Adipocyte (in vitro differentiated cells): Measurements from ENCODE around the gene MYBL2.

Source experiments
- DNase-seq: peaks from one replicate; pipeline ENCODE4 v3.0.0-alpha.2; 2015; ENCODE audit warnings: low read depth
- H3K27me3 ChIP-seq: replicated peaks from 2 replicates; pipeline ENCODE4 v1.7.0; 2013; ENCODE audit warnings: mild to moderate bottlenecking, low read length, moderate library complexity; ENCODE audit not compliant: control insufficient read depth, insufficient read depth
- H3K36me3 ChIP-seq: 2 replicates; pipeline ENCODE4 v1.7.0; 2013; ENCODE audit warnings: low read length, mild to moderate bottlenecking, moderate library complexity; ENCODE audit not compliant: control insufficient read depth, insufficient read depth, severe bottlenecking
- H3K4me1 ChIP-seq: 2 replicates; pipeline ENCODE4 v1.7.0; 2013; ENCODE audit warnings: mild to moderate bottlenecking, low read length, moderate library complexity; ENCODE audit not compliant: control insufficient read depth, insufficient read depth
- H3K4me3 ChIP-seq: 2 replicates; pipeline ENCODE4 v1.7.0; 2013; ENCODE audit warnings: mild to moderate bottlenecking, low read length, moderate library complexity
- H3K9ac ChIP-seq: 2 replicates; pipeline ENCODE4 v1.7.0; 2013; ENCODE audit warnings: mild to moderate bottlenecking, low read length, moderate library complexity
- H3K9me3 ChIP-seq: 2 replicates; pipeline ENCODE4 v1.7.0; 2013; ENCODE audit warnings: mild to moderate bottlenecking, low read length, moderate library complexity; ENCODE audit not compliant: control insufficient read depth

The MYBL2 gene

GRCh38 chr20:43715511-43715910 is 48.6 kb downstream of the MYBL2 start:
- DNase-seq: no peak
- H3K9ac ChIP-seq: no peak overlapping the region

GRCh38 chr20:43716123-43716522 is 49.2 kb downstream of the MYBL2 start:
- Histone ChIP-seq H3K4me1 (no peaks in the 10 kb centered on the region), H3K4me3 (no peak overlapping the region), H3K27me3 (peaks cover 5% of the 10 kb centered on the region), H3K9ac (no peak overlapping the region), H3K9me3 (peaks cover 6% of the 10 kb centered on the region), H3K36me3 (no peaks in the 10 kb centered on the region)
- no peak for DNase-seq

More at GRCh38 chr20:43715511-43715910, 48.6 kb downstream of the MYBL2 start:
- Histone ChIP-seq H3K27me3 (peaks cover 4% of the 10 kb centered on the region), H3K36me3 (no peaks in the 10 kb centered on the region), H3K4me3 (no peak overlapping the region), H3K9me3 (peaks cover 6% of the 10 kb centered on the region), H3K4me1 (no peaks in the 10 kb centered on the region)

- H3K4me1 ChIP-seq: no peaks in the 10 kb centered on the region
- peaks cover 5% of the 10 kb centered on the region for H3K27me3 ChIP-seq
- DNase-seq: no peak
- no peak overlapping the region for H3K9ac ChIP-seq
- no peaks in the 10 kb centered on the region for H3K36me3 ChIP-seq
- no peak overlapping the region for H3K4me3 ChIP-seq
- peaks cover 6% of the 10 kb centered on the region for H3K9me3 ChIP-seq
These were observed 50.1 kb downstream of the MYBL2 start for GRCh38 chr20:43716757-43717615.

GRCh38 chr20:43717616-43717995 is 50.7 kb downstream of the MYBL2 start:
- Histone ChIP-seq H3K36me3 (no peaks in the 10 kb centered on the region), H3K9ac (no peak overlapping the region), H3K4me3 (no peak overlapping the region), H3K4me1 (no peaks in the 10 kb centered on the region), H3K9me3 (peaks cover 6% of the 10 kb centered on the region), H3K27me3 (peaks cover 5% of the 10 kb centered on the region)
- no peak for DNase-seq

DNA sequence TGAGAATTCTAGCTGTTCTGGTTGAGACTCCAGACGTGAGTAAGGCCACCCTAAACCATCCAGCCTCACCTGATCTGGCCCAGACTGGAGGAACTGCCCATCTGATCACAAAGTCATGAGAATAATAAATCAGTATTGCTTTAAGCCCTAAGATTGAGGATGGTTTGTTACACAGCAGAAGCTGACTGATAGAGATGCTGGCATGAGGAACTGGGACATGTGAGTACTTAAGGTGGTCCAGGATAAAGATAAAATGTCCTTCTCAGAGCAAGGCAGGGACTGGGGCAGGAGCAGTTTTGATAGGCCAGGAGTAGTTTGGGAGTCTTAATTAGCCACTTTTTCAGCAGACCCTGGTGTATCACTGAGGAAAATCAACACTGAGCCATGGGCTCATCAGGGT is 53.1 kb downstream of the MYBL2 start:
- DNase-seq: no peak
- Histone ChIP-seq H3K36me3 (no peaks in the 10 kb centered on the region), H3K9me3 (peaks cover 6% of the 10 kb centered on the region), H3K27me3 (peaks cover 5% of the 10 kb centered on the region), H3K9ac (no peak overlapping the region), H3K4me1 (peaks cover 3% of the 10 kb centered on the region), H3K4me3 (no peak overlapping the region)

DNA sequence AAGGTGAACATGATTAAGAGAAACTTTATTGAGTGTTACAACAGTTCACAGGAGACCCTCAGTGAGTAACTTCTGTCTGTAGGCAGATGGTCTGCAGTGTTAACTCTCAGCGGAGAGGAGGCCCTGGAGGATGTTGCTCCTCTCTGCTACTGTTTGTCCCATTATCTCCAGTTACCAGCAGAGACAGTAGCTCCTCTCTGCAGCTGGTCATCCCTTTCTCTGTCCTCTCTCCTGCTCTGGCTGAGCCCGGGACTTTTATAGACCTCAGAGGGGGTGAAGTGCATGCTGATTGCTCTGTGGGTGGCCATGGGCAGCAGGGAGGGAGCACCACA is 54.1 kb downstream of the MYBL2 start:
- Histone ChIP-seq H3K9ac (no peak overlapping the region), H3K4me3 (no peak overlapping the region), H3K27me3 (peaks cover 5% of the 10 kb centered on the region), H3K4me1 (peaks cover 13% of the 10 kb centered on the region), H3K9me3 (peaks cover 6% of the 10 kb centered on the region), H3K36me3 (no peaks in the 10 kb centered on the region)
- DNase-seq: no peak

GRCh38 chr20:43721429-43722152 is 54.7 kb downstream of the MYBL2 start:
- no peaks in the 10 kb centered on the region for H3K36me3 ChIP-seq
- DNase-seq: no peak
- peaks cover 5% of the 10 kb centered on the region for H3K27me3 ChIP-seq
- H3K4me3 ChIP-seq: no peak overlapping the region
- H3K9me3 ChIP-seq: peaks cover 6% of the 10 kb centered on the region
- no peak overlapping the region for H3K9ac ChIP-seq
- H3K4me1 ChIP-seq: peaks cover 16% of the 10 kb centered on the region

GRCh38 chr20:43722153-43722505 is 55.2 kb downstream of the MYBL2 start:
- Histone ChIP-seq H3K4me3 (no peak overlapping the region), H3K36me3 (no peaks in the 10 kb centered on the region), H3K27me3 (peaks cover 5% of the 10 kb centered on the region), H3K9ac (no peak overlapping the region), H3K4me1 (peaks cover 16% of the 10 kb centered on the region), H3K9me3 (peaks cover 6% of the 10 kb centered on the region)
- no peak for DNase-seq

DNA sequence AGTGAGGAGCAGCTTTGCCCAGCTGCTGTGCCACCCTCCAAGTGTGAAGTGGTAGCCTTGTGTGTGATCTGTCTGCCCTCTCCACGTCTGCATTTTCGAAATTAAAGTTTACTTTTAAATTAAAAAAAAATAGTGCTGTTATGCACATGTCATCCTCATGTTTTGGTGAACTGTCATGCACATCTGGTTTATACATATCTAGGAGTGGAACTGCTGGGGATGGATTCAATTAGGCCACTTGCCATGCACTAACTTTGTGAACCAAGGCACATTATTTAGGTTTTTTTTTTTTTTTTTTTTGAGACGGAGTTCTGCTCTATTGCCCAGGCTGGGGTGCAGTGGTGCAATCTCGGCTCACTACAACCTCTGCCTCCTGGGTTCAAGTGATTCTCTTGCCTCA is 56.3 kb downstream of the MYBL2 start:
- Histone ChIP-seq H3K9ac (no peak overlapping the region), H3K4me3 (no peak overlapping the region), H3K27me3 (peaks cover 5% of the 10 kb centered on the region), H3K9me3 (peaks cover 6% of the 10 kb centered on the region), H3K36me3 (no peaks in the 10 kb centered on the region), H3K4me1 (peaks cover 16% of the 10 kb centered on the region)
- DNase-seq: no peak

- DNase-seq: no peak
- no peak overlapping the region for H3K4me3 ChIP-seq
- peaks cover 6% of the 10 kb centered on the region for H3K9me3 ChIP-seq
- H3K9ac ChIP-seq: no peak overlapping the region
- peaks cover 16% of the 10 kb centered on the region for H3K4me1 ChIP-seq
- no peaks in the 10 kb centered on the region for H3K36me3 ChIP-seq
- peaks cover 5% of the 10 kb centered on the region for H3K27me3 ChIP-seq
These were observed 56.8 kb downstream of the MYBL2 start for GRCh38 chr20:43723735-43724134.

DNA sequence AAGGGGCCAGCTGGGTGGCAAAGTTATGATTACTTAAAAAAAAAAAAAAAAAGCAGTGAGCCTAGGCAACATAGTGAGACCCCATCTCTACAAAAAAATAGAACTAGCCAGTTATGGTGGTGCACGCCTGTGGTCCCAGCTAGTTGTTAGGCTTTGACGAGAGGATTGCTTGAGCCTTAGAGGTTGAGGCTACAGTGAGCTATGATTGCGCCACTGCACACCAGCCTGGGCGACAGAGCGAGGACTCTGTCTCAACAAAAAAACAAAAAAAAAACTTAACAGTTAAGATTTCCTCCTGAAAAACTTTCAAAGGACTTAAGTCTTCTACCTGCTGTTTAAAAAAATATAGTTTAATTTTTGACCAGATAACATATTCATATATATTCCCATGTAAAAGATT is 57.5 kb downstream of the MYBL2 start:
- Histone ChIP-seq H3K9ac (no peak overlapping the region), H3K4me1 (peaks cover 16% of the 10 kb centered on the region), H3K9me3 (peaks cover 6% of the 10 kb centered on the region), H3K36me3 (no peaks in the 10 kb centered on the region), H3K4me3 (no peak overlapping the region), H3K27me3 (peaks cover 5% of the 10 kb centered on the region)
- DNase-seq: no peak
